Activated naive CD8-positive, alpha-beta T cell (primary cell): ENCODE data around the gene CYRIA.

Experiments used
- H3K27ac Mint-ChIP-seq: one replicate; pipeline ENCODE4 v1.8.0; 2021; ENCODE audit warnings: mixed read lengths
- H3K27me3 Mint-ChIP-seq: one replicate; pipeline ENCODE4 v1.8.0; 2021; ENCODE audit warnings: mixed read lengths
- H3K36me3 Mint-ChIP-seq: one replicate; pipeline ENCODE4 v1.8.0; 2021; ENCODE audit warnings: mixed read lengths
- H3K4me1 Mint-ChIP-seq: one replicate; pipeline ENCODE4 v1.8.0; 2021; ENCODE audit warnings: low read depth, mixed read lengths
- H3K4me3 Mint-ChIP-seq: one replicate; pipeline ENCODE4 v1.8.0; 2021; ENCODE audit warnings: mild to moderate bottlenecking, mixed read lengths
- H3K9me3 Mint-ChIP-seq: one replicate; pipeline ENCODE4 v1.8.0; 2021; ENCODE audit warnings: low read depth, mixed read lengths

The CYRIA gene

GRCh38 chr2:16622399-16622968 is 43.1 kb downstream of the CYRIA start:
- Mint-ChIP-seq H3K36me3 (no peaks in the 10 kb centered on the region), H3K4me3 (no peak overlapping the region), H3K27ac (no peak overlapping the region), H3K4me1 (peaks cover 10% of the 10 kb centered on the region), H3K9me3 (no peaks in the 10 kb centered on the region), H3K27me3 (no peaks in the 10 kb centered on the region)

- Mint-ChIP-seq H3K9me3 (no peaks in the 10 kb centered on the region), H3K4me3 (no peak overlapping the region), H3K4me1 (peaks cover 10% of the 10 kb centered on the region), H3K27ac (no peak overlapping the region), H3K36me3 (no peaks in the 10 kb centered on the region), H3K27me3 (peaks cover 2% of the 10 kb centered on the region)
These were observed 44.3 kb downstream of the CYRIA start for GRCh38 chr2:16621316-16621715.

DNA sequence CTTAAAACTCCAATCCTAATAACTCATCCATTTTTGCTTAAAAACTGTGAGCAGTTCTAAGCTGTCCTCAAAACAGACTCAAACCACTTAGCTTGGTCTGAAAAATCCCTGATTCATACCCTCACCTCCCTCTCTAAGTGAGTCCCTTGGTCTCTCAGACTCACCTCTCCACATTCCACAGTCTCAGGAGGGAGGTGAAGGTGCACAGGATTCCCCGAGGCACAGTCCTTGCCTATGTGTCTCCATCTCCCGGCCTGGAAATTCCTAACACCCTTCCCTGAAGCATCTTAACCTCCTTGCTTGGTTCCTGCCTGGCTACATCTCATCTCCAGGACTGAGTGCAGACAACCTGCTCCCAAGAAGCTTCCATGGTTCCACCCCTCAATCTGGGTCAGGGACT is 45.0 kb downstream of the CYRIA start:
- Mint-ChIP-seq H3K9me3 (no peaks in the 10 kb centered on the region), H3K4me3 (no peak overlapping the region), H3K36me3 (no peaks in the 10 kb centered on the region), H3K4me1 (peaks cover 10% of the 10 kb centered on the region), H3K27ac (no peak overlapping the region), H3K27me3 (peaks cover 4% of the 10 kb centered on the region)

DNA sequence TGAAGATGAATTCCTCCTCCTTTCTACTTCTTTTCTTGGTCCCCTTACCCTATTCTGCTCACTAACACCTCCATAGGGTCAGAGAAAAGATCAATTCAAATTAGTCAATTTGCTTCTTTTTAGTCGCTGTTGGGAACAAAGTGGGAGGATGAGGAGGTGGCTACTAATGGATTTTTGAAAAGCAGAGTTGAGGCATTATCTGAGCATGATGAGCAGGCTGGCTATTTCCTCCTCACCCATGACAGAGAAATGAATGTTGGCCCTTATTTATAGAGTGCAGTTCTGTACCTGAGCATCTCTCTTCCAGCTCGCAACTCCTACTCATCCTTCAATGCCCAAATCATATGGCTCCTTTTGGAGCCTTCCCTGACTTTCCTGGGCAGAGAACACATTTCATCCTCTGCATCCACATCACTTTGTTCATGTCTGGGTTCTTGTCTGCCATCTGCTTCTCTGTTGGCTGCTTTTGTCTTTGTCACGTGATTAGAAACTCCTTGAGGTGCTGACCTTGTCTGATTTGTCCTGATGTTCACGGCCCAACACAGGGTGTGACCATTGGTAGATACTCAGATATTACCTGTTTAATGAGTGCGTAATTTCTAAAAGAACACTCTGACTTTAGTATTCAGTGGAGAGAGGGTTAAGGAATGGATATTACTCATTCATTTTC is 45.9 kb downstream of the CYRIA start:
- no peak overlapping the region for H3K27ac Mint-ChIP-seq
- H3K4me1 Mint-ChIP-seq, result peaks cover 2% of the 10 kb centered on the region
- no peak overlapping the region for H3K4me3 Mint-ChIP-seq
- H3K9me3 Mint-ChIP-seq, result no peaks in the 10 kb centered on the region
- peaks cover 5% of the 10 kb centered on the region for H3K27me3 Mint-ChIP-seq
- H3K36me3 Mint-ChIP-seq, result no peaks in the 10 kb centered on the region

DNA sequence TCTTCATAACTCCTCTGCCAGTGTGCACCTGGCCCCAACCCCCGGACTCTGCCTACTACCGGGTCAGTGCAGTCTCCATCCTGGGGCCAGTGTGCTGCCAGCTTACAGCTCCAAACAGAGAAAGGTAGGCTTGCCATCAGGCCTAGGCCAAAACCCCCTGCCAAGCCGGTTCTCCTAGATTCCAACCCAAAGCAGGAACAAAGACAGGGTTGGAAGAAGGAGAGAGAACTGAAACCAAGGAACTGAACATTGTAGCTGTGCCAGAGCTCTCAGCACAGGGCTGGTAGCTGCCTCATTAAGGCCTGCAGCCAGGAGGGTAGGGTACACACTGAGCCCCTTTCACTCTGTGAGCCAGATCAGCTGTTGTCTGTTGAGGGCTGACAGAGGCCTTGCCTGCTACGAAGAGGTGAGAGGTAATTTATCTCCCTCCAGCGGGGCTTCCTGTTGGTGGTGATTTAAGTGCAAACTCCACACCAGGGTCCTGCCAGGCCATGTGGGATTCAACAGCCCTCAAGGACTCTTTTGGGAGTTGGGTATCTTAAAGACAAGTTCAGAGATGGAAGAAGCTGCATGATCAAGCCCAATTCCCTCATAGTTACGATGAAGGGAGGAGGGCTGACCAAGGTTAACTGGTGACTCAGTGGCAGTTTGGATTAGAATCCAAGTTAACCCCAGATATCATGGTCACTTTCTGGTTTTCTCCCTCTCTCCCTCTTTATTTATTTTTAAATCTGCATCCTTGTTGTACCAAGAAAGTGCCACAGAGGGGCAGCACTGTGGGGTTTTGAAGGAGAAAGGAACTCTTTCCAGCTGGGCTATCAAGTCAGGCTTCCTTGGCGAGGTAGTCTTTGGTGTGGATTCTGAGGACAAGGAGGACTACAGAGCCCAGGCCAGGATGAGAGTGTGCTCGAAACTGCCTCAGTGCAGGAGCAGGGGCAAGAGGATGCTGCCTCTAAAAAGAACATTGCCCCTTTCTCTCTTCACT is 48.1 kb downstream of the CYRIA start:
- H3K27ac Mint-ChIP-seq, result no peak overlapping the region
- no peak overlapping the region for H3K4me3 Mint-ChIP-seq
- no peaks in the 10 kb centered on the region for H3K4me1 Mint-ChIP-seq
- no peaks in the 10 kb centered on the region for H3K36me3 Mint-ChIP-seq
- peaks cover 8% of the 10 kb centered on the region for H3K27me3 Mint-ChIP-seq
- no peaks in the 10 kb centered on the region for H3K9me3 Mint-ChIP-seq
